ENCODE measurements around the gene OR5AU1. TPM values are rescaled to one million over a fixed set of nuclear protein-coding genes. Genes with fewer than 3 reads are reported as not detected.

OR5AU1 gene
- total and polyA plus RNA-seq, 2 of the 13 experiments (the other 11 are each of a cell fraction or from before 2014, with no cell fraction given): not detected

GRCh38 chr14:21191809-21192446, 36.1 kb upstream of the OR5AU1 start (continued):
- TF ChIP-seq KDM5B (CRISPR knock-in tag; IDR thresholded peaks at IDR 0.05; ENCODE audit: borderline replicate concordance): peak; percentile 67; the same call in 1 of the 2 replicates
- no peak for TF ChIP-seq JDP2 (CRISPR knock-in tag; IDR thresholded peaks at IDR 0.05; ENCODE audit: borderline replicate concordance)
- TF ChIP-seq TAF1 (CRISPR knock-in tag; IDR thresholded peaks at IDR 0.05): peak; percentile 26; the same call in 1 of the 2 replicates
- 0 out of 2 replicates have a peak, but pooled peaks have one; percentile 37 for TF ChIP-seq TSC22D2 (CRISPR knock-in tag; IDR thresholded peaks at IDR 0.05; ENCODE audit: borderline replicate concordance)
- 0 out of 2 replicates have a peak, but pooled peaks have one; percentile 31 for TF ChIP-seq ZNF256 (CRISPR knock-in tag; conservative IDR thresholded peaks at IDR 0.05)
- TF ChIP-seq GABPB1 (CRISPR knock-in tag; IDR thresholded peaks at IDR 0.05): peak; percentile 58; the same call in 1 of the 2 replicates
- TF ChIP-seq YY1 (IDR thresholded peaks at IDR 0.05; ENCODE audit: insufficient read depth, insufficient replicate concordance, low read depth, low read length): peak; percentile 74
- peak; percentile 53; the same call in 1 of the 2 replicates for TF ChIP-seq RFXAP (CRISPR knock-in tag; IDR thresholded peaks at IDR 0.05; ENCODE audit: borderline replicate concordance)
- TF ChIP-seq ZFP37 (CRISPR knock-in tag; IDR thresholded peaks at IDR 0.05; ENCODE audit: borderline replicate concordance): 0 out of 2 replicates have a peak, but pooled peaks have one; percentile 31
- TF ChIP-seq ZNF513 (CRISPR knock-in tag; conservative IDR thresholded peaks at IDR 0.05): peak; percentile 91; the same call in 1 of the 2 replicates
- no peak for TF ChIP-seq ZNF501 (CRISPR knock-in tag; IDR thresholded peaks at IDR 0.05)
- peak; percentile 34; the same call in 1 of the 2 replicates for TF ChIP-seq ZFP91 (CRISPR knock-in tag; IDR thresholded peaks at IDR 0.05; ENCODE audit: borderline replicate concordance)
- peak; percentile 66 for TF ChIP-seq CBX1 (IDR thresholded peaks at IDR 0.05; ENCODE audit: low read depth)
- TF ChIP-seq RARA (CRISPR knock-in tag; IDR thresholded peaks at IDR 0.05): no peak
- TF ChIP-seq GLMP (CRISPR knock-in tag; IDR thresholded peaks at IDR 0.05; ENCODE audit: borderline replicate concordance): no peak
- 0 out of 2 replicates have a peak, but pooled peaks have one; percentile 81 for TF ChIP-seq ZBTB42 (CRISPR knock-in tag; IDR thresholded peaks at IDR 0.05)
- no peak for TF ChIP-seq FOXA1 (IDR thresholded peaks at IDR 0.05)
- TF ChIP-seq FOXA1 (CRISPR knock-in tag; IDR thresholded peaks at IDR 0.05): no peak
- no peak for TF ChIP-seq TOE1 (CRISPR knock-in tag; IDR thresholded peaks at IDR 0.05)
- 0 out of 2 replicates have a peak, but pooled peaks have one; percentile 35 for TF ChIP-seq KAT8 (CRISPR knock-in tag; IDR thresholded peaks at IDR 0.05)
- TF ChIP-seq ZNF576 (CRISPR knock-in tag; IDR thresholded peaks at IDR 0.05): 0 out of 2 replicates have a peak, but pooled peaks have one; percentile 49
- TF ChIP-seq KMT2B (CRISPR knock-in tag; IDR thresholded peaks at IDR 0.05): no peak
- no peak for TF ChIP-seq ZNF564 (CRISPR knock-in tag; IDR thresholded peaks at IDR 0.05)
- no peak for TF ChIP-seq HNRNPH1 (optimal IDR thresholded peaks at IDR 0.05; ENCODE audit: low read depth, low read length)
- TF ChIP-seq HOXD1 (CRISPR knock-in tag; IDR thresholded peaks at IDR 0.05): peak; percentile 32; the same call in 1 of the 2 replicates
- peak; percentile 43 for TF ChIP-seq AGO1 (IDR thresholded peaks at IDR 0.05; ENCODE audit: low read depth, low read length, poor library complexity, severe bottlenecking)
- 0 out of 2 replicates have a peak, but pooled peaks have one; percentile 62 for TF ChIP-seq ZNF138 (CRISPR knock-in tag; IDR thresholded peaks at IDR 0.05; ENCODE audit: low read depth)
